ENCODE results near the gene ABLIM2.

DNA sequence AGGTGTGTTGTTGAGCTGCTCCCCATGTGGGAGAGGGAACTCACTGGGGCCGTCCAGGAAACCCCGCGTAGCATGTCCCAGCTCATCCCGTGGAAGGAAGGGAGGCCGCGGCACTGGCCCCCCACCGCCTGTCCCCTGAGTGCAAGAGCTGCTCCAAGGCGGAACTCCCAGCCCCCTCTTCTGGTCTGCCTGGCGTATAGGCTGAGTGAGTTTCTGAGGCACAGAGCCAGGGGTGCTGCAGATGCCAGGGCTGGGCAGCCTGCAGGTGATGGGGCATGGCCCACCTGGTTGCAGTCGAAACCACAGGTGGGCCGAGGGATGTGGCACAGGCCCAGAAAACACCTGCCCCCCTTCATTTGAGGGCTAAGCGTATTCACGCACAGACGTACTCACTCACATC is 49.6 kb downstream of the ABLIM2 start:
- TF ChIP-seq MAFK (IDR thresholded peaks at IDR 0.05; ENCODE audit: low read depth, low read length), result no peak
- no peak for TF ChIP-seq TAF1 (IDR thresholded peaks at IDR 0.05; ENCODE audit: low read depth, low read length)
- TF ChIP-seq SAP30 (IDR thresholded peaks at IDR 0.05; ENCODE audit: insufficient read depth, insufficient replicate concordance, low read length), result no peak

Measured in H1 (cell line).